Stimulated activated CD8-positive, alpha-beta memory T cell treated with anti-CD3 and anti-CD28 coated beads, Interleukin-7, amount 100 ng/mL, for 24 hours (primary cell): ENCODE data around the gene GDF15.

Experiments used
- DNase-seq: peaks from one replicate; pipeline ENCODE4 v3.0.0-alpha.2; 2020; ENCODE audit warnings: low read depth

GDF15 gene

GRCh38 chr19:18431351-18432197 lies 45.6 kb downstream of the GDF15 start:
- no peak for DNase-seq

DNA sequence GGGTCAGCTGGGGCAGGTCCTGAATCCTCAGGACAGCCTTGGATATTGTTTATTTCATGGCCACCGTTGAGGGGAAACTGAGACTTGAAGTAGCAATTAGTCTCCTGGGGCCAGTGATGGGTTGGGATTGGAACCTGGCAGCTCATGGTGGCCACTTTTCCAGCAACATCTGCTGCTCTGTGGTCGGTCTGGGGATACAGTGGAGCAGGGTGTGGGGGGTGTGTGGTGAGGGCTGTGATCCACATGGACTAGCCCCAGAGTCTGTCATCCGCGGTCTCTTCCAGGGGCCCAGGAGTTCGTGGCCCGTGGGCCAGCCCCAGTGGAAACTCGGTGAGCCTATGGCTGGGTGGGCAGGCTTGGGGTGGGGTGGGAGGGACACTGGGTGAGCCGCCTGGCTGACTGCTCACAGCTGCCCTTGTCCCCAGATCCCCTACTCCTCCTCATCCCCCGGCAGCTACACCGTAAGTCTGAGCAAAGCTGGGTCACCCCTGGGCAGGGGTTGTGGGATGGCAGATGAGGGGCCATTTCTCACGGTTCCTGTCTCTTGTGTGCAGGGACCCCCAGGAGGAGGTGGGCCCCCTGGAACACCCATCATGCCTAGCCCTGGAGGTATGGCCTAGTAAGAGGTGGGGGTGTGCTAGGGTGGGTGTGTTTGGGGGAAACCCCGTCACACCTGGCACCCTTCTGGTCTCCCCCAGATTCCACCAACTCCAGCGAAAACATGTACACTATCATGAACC lies 46.5 kb downstream of the GDF15 start:
- no peak for DNase-seq

DNA sequence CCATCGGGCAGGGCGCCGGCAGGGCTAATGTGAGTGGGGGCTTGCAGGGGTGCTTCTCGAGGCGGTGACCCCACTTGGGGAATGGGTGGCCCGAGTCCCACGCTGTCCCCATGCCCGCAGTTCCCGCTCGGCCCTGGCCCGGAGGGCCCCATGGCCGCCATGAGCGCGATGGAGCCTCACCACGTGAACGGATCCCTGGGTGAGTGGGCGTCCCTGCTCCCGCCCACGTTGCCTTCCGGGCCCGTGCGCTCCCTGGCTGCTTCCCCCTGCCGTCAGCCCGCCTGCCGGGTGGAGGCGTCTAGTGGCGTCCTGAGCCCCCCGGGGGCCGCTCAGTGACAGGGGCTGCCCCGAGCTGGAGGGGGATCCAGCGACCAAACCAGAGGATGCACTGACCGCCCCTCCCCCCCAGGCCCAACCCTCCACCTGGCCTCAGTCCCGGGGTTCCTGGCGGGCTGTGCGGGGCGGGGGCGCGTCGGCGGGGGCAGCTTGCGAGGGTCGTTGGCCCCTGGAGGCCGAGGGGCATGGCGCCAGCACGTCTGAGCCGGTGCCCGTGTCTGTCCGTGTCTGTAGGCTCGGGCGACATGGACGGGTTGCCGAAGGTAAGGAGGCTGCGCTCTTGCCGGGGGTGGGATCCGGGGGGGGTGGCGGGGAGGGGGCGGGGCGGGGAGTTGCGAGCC lies 47.2 kb downstream of the GDF15 start:
- DNase-seq: no peak

- DNase-seq: no peak
Measured at GRCh38 chr19:18433735-18434398, 47.9 kb downstream of the GDF15 start.

- no peak for DNase-seq
Measured at GRCh38 chr19:18434411-18435175, 48.6 kb downstream of the GDF15 start.

DNA sequence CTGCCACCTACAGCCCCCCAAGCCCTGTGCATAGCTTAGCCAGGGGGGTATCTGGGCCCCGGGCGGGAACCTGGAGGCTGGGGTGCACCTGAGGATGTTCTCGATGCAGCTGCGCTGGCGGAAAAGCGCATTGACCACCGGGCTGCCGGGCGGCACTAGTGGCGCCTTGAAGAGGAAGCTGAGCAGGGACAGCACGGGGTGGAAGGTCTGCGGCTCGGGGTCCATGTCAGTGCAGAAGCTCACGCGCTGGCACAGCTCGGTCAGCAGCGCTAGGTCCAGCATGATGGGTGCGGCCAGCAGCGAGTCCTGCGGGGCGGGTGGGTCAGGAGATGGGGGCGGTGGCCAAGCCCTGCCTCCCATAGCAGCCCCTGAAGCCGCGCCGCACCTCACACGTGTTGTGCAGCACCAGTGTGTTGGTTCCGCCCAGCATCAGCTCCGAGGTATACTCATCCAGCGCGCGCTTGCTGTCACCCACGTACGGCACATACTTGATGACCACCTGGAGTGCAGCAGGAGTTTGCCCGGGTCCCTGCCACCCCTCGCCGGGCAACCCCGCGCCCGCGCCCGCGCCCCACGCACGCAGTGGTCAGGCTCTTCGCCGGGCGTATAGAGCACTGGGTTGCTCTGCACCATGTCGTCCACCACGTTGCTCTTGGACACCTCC lies 49.4 kb downstream of the GDF15 start:
- no peak for DNase-seq

GRCh38 chr19:18435842-18436670 lies 50.1 kb downstream of the GDF15 start:
- DNase-seq: no peak

DNA sequence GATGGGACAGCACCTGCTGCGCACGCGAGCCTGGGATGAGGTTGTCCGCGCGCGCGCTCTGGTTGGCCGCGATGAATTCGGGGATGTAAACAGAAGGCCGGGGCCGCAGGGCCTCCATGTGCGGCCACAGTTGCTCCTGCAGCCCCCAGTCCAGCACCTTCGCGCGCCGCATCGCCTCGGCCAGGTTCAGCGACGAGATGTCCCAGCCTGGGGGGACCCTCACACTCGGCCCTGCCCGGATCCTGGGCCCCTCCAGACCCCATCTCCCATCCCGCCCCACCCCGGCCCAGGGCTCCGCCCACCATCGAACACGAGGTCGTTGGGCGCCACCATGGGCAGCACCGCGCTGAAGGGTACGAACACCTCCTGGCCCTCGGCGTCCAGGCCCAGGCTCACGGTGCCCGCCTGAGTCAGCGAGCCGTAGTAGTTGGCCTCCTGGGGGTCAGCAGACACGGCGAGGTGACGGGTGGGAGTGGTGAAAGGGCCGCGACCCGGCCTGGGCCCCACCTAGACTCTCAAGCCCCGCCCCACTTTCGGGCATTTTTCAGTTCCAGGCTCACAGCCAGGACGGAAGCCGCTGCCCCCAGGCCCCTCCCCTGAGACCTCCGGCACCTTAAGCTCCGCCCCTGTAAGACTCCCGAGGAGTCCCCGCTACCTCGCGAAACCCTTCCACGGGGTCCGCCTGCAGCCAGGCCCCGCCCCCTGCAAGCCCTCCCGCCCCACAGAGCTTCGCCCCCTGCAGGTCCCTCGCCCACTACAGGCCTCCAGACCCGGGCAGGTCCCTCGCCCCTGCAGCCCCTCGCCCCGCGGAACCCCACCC lies 50.9 kb downstream of the GDF15 start:
- DNase-seq: peak; percentile 63

GRCh38 chr19:18437491-18438330 lies 51.8 kb downstream of the GDF15 start, which contains the start of gene ISYNA1:
ISYNA1 (minus strand) TSS chr19:18438133; CDS start chr19:18437979, 154 bp downstream.
- no peak for DNase-seq

GRCh38 chr19:18438331-18439024 lies 52.5 kb downstream of the GDF15 start:
- DNase-seq: no peak
